MM.1S (cell line): ENCODE results near the gene NDN.

Source experiments
- DNase-seq: peaks from one replicate; pipeline ENCODE4 v3.0.0-alpha.2; 2015
- H2AFZ ChIP-seq: fragments of 300-600 bp; sonication (generic); 2 replicates; pipeline ENCODE4 v1.6.0; 2016; ENCODE audit warnings: antibody characterized with exemption, low read length
- H3F3A ChIP-seq: fragments of 300-600 bp; sonication (generic); 2 replicates; pipeline ENCODE4 v1.6.1; 2016; ENCODE audit warnings: mild to moderate bottlenecking, antibody characterized with exemption, low read length, moderate library complexity, mixed read lengths; ENCODE audit not compliant: insufficient read depth
- H3K27ac ChIP-seq: fragments of 300-600 bp; sonication (generic); 2 replicates; pipeline ENCODE4 v1.5.1; 2016; ENCODE audit warnings: mild to moderate bottlenecking, low read length
- H3K27me3 ChIP-seq: fragments of 300-600 bp; sonication (generic); replicated peaks from 2 replicates; pipeline ENCODE4 v1.6.0; 2016; ENCODE audit warnings: low read length; ENCODE audit not compliant: insufficient read depth
- H3K36me3 ChIP-seq: fragments of 300-600 bp; sonication (generic); replicated peaks from 2 replicates; pipeline ENCODE4 v1.6.1; 2016; ENCODE audit warnings: mild to moderate bottlenecking, low read length, mixed read lengths; ENCODE audit not compliant: insufficient read depth
- H3K4me1 ChIP-seq: fragments of 300-600 bp; sonication (generic); 2 replicates; pipeline ENCODE4 v1.6.1; 2016; ENCODE audit warnings: low read length, mixed read lengths
- H3K4me2 ChIP-seq: fragments of 300-600 bp; sonication (generic); 2 replicates; pipeline ENCODE4 v1.6.0; 2016; ENCODE audit warnings: low read depth, low read length
- H3K4me3 ChIP-seq: fragments of 300-600 bp; sonication (generic); 2 replicates; pipeline ENCODE4 v1.5.1; 2016; ENCODE audit warnings: low read length, mixed read lengths
- H3K79me2 ChIP-seq: fragments of 300-600 bp; sonication (generic); 2 replicates; pipeline ENCODE4 v1.6.1; 2016; ENCODE audit warnings: mixed run types, low read length, mixed read lengths
- H3K9ac ChIP-seq: fragments of 300-600 bp; sonication (generic); 2 replicates; pipeline ENCODE4 v1.6.1; 2016; ENCODE audit warnings: low read length, mixed read lengths
- H3K9me2 ChIP-seq: fragments of 300-600 bp; sonication (generic); replicated peaks from 2 replicates; pipeline ENCODE4 v1.6.1; 2016; ENCODE audit warnings: mild to moderate bottlenecking, low read length, mixed read lengths; ENCODE audit not compliant: insufficient read depth
- H3K9me3 ChIP-seq: fragments of 300-600 bp; sonication (generic); replicated peaks from 2 replicates; pipeline ENCODE4 v1.6.1; 2016; ENCODE audit warnings: mild to moderate bottlenecking, low read length, mixed read lengths; ENCODE audit not compliant: insufficient read depth
- H4K20me1 ChIP-seq: fragments of 300-600 bp; sonication (generic); 2 replicates; pipeline ENCODE4 v1.6.1; 2016; ENCODE audit warnings: mild to moderate bottlenecking, low read length, moderate library complexity, mixed read lengths; ENCODE audit not compliant: insufficient read depth
- EZH2 ChIP-seq: fragments of 300-600 bp; sonication (generic); optimal IDR thresholded peaks from 2 replicates; pipeline ENCODE3; 2017; ENCODE audit warnings: low read depth, mild to moderate bottlenecking, antibody characterized with exemption, low read length, mixed read lengths
- EZH2phosphoT487 ChIP-seq: fragments of 300-600 bp; sonication (generic); IDR thresholded peaks from 2 replicates; pipeline ENCODE4 v1.6.1; 2018; ENCODE audit warnings: antibody characterized with exemption, low read length
- TF ChIP-seq, protein P1 (sequence below): fragments of 300-600 bp; sonication (generic); IDR thresholded peaks from 2 replicates; pipeline ENCODE4 v1.5.1; 2016; ENCODE audit warnings: antibody characterized with exemption, low read length, mixed read lengths

Gene NDN

GRCh38 chr15:23663232-23663631 is 23.9 kb downstream of the NDN start:
- H3K27me3 ChIP-seq = no peaks in the 10 kb centered on the region
- H3F3A ChIP-seq = no peaks in the 10 kb centered on the region
- H2AFZ ChIP-seq = no peak overlapping the region
- no peak overlapping the region for H3K9ac ChIP-seq
- H3K4me1 ChIP-seq = no peaks in the 10 kb centered on the region
- DNase-seq = no peak
- H3K36me3 ChIP-seq = no peaks in the 10 kb centered on the region
- TF ChIP-seq EZH2 = no peak
- no peak for TF ChIP-seq EZH2phosphoT487
- TF ChIP-seq, protein P1, sequence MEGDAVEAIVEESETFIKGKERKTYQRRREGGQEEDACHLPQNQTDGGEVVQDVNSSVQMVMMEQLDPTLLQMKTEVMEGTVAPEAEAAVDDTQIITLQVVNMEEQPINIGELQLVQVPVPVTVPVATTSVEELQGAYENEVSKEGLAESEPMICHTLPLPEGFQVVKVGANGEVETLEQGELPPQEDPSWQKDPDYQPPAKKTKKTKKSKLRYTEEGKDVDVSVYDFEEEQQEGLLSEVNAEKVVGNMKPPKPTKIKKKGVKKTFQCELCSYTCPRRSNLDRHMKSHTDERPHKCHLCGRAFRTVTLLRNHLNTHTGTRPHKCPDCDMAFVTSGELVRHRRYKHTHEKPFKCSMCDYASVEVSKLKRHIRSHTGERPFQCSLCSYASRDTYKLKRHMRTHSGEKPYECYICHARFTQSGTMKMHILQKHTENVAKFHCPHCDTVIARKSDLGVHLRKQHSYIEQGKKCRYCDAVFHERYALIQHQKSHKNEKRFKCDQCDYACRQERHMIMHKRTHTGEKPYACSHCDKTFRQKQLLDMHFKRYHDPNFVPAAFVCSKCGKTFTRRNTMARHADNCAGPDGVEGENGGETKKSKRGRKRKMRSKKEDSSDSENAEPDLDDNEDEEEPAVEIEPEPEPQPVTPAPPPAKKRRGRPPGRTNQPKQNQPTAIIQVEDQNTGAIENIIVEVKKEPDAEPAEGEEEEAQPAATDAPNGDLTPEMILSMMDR = no peak
- H3K9me2 ChIP-seq = no peaks in the 10 kb centered on the region
- H3K4me2 ChIP-seq = no peak overlapping the region
- no peaks in the 10 kb centered on the region for H4K20me1 ChIP-seq
- no peaks in the 10 kb centered on the region for H3K79me2 ChIP-seq
- H3K27ac ChIP-seq = no peak overlapping the region
- no peaks in the 10 kb centered on the region for H3K9me3 ChIP-seq
- no peak overlapping the region for H3K4me3 ChIP-seq

GRCh38 chr15:23648920-23649515 is 38.1 kb downstream of the NDN start:
- H4K20me1 ChIP-seq = no peaks in the 10 kb centered on the region
- H3K4me2 ChIP-seq = no peak overlapping the region
- TF ChIP-seq EZH2phosphoT487 = no peak
- TF ChIP-seq EZH2 = no peak
- TF ChIP-seq, protein P1 = peak; percentile 86
- DNase-seq = peak; percentile 56
- no peak overlapping the region for H3K9ac ChIP-seq
- H2AFZ ChIP-seq = no peak overlapping the region
- no peaks in the 10 kb centered on the region for H3K4me1 ChIP-seq
- no peaks in the 10 kb centered on the region for H3K36me3 ChIP-seq
- no peaks in the 10 kb centered on the region for H3K9me2 ChIP-seq
- no peak overlapping the region for H3K27ac ChIP-seq
- no peaks in the 10 kb centered on the region for H3K79me2 ChIP-seq
- no peaks in the 10 kb centered on the region for H3K9me3 ChIP-seq
- no peak overlapping the region for H3K4me3 ChIP-seq
- H3F3A ChIP-seq = no peaks in the 10 kb centered on the region
- H3K27me3 ChIP-seq = no peaks in the 10 kb centered on the region

DNA sequence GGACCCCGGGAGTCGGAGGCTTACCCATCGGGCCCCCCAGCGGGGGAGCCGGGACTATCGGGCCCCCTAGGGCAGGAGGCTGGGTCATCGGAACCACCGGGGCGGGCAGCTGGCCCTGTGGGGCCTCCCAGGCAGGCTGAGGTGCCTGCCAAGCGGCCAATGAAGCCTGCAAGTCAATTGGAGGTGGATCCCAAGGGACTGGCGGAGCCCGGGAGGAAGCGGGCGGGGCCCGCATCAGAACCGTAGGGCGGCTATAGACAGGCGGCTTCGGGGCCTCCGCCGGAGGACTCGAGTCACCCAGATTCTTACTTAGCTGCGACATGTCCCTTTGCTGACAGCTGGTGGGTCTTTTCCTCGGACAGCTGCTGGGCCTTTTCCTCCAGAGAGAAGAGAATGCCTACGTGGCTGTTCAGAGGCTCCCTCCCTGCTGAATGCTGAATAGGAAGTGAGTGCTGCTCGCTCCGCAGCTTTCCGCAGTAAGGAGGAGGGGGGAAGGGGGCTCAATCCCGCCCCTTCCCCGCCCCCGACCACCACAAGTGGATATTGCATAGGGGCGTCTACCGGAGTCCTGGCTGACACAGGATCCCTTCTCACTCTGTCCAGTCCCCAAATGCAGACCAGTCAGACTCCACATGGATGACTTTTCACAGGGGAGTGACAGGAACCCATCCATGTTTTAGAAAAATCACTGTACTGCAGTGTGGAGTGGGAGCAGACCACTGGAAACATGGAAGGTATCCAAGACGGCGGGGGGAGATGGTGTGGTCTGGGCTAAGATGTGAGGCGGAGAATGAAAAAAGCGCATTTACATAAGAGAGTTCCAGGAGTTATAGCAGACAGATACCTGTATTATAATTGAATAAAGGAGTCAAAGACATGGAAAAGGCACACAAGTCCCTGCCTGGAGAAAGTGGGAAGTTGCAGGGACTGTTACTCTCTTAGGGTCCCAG is 39.4 kb downstream of the NDN start, which contains the start of gene MAGEL2:
TSS of gene MAGEL2 (minus strand) at position 447 of the 950 bp plus-strand sequence. CDS start at position 322, 125 bp downstream.
- Histone ChIP-seq H3K4me1 (no peaks in the 10 kb centered on the region), H3K36me3 (no peaks in the 10 kb centered on the region), H3K9me3 (no peaks in the 10 kb centered on the region), H3K9me2 (no peaks in the 10 kb centered on the region), H4K20me1 (no peaks in the 10 kb centered on the region), H3K27me3 (no peaks in the 10 kb centered on the region), H2AFZ (no peak within 1 kb of the TSS), H3F3A (no peaks in the 10 kb centered on the region), H3K27ac (no peak within 1 kb of the TSS), H3K4me3 (no peak within 1 kb of the TSS), H3K79me2 (no peaks in the 10 kb centered on the region), H3K4me2 (no peak within 1 kb of the TSS), H3K9ac (no peak within 1 kb of the TSS)
- DNase-seq = no peak
- TF ChIP-seq EZH2phosphoT487 (no peak), EZH2 (no peak)
- TF ChIP-seq, protein P1 = no peak
